Measurements from ENCODE around the gene ZG16B.

Gene ZG16B

DNA sequence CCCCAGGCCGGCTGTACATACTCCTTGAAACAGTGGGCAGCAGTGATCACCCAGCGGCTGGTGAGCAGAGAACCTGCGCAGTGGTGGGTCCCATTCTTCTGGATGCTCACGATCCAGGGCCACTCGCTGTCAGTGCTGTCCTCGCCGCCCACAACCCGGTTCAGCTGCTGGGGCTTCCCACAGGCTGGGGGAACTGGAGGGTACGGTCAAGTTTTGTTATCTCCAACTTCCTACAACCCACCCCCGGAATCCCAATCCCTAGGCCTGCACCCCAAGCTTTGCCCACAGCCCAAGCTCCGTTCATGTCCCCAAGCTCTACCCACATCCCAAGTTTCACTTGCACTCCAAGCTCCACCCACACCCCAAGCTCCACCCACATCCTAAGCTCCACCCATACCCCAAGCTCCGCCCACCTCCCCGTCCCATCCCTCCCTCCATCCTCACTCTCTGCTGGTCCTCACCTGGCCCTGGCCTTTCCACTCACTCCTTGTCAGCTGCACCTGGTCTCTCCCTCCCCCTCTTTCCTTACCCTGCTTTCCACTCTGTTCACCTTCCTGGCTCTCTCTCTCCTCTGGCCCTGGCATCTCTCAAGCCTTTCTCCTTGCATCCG lies 26.1 kb downstream of the ZG16B start:
- DNase-seq (ENCODE audit: extremely low read depth, low read depth) = no peak
- TF ChIP-seq, protein P1, sequence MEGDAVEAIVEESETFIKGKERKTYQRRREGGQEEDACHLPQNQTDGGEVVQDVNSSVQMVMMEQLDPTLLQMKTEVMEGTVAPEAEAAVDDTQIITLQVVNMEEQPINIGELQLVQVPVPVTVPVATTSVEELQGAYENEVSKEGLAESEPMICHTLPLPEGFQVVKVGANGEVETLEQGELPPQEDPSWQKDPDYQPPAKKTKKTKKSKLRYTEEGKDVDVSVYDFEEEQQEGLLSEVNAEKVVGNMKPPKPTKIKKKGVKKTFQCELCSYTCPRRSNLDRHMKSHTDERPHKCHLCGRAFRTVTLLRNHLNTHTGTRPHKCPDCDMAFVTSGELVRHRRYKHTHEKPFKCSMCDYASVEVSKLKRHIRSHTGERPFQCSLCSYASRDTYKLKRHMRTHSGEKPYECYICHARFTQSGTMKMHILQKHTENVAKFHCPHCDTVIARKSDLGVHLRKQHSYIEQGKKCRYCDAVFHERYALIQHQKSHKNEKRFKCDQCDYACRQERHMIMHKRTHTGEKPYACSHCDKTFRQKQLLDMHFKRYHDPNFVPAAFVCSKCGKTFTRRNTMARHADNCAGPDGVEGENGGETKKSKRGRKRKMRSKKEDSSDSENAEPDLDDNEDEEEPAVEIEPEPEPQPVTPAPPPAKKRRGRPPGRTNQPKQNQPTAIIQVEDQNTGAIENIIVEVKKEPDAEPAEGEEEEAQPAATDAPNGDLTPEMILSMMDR (IDR thresholded peaks at IDR 0.05; ENCODE audit: low read depth, low read length) = no peak

DNA sequence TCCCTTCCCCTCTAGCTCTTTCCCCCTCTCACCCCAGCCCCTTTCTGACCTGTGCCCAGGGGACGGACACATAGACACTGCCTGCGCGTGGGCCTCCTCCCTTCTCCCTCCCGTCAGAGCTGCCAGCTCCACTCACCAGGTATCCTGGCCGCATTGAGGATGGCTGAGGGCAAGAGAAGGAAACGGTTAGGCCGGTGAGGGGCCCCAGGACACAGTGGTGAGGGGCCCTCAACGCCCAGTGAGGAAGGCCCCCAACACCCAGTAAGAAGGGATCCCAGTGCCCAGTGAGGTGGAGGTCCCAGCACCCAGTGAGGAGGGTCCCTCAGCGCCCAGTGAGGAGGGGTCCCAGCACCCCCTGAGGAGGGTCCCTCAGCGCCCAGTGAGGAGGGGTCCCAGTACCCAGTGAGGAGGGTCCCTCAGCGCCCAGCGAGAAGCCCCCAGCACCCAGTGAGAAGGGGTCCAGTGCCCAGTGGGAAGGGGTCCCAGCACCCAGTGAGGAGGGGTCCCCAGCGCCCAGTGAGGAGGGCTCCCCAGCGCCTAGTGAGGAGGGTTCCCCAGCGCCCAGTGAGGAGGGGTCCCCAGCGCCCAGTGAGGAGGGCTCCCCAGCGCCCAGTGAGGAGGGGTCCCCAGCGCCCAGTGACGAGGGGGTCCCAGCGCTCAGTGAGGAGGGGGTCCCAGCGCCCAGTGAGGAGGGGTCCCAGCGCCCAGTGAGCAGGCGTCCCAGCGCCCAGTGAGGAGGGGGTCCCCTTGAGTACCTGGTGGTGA lies 26.8 kb downstream of the ZG16B start:
- DNase-seq (ENCODE audit: extremely low read depth, low read depth) = no peak
- TF ChIP-seq, protein P1 (IDR thresholded peaks at IDR 0.05; ENCODE audit: low read depth, low read length) = no peak

DNA sequence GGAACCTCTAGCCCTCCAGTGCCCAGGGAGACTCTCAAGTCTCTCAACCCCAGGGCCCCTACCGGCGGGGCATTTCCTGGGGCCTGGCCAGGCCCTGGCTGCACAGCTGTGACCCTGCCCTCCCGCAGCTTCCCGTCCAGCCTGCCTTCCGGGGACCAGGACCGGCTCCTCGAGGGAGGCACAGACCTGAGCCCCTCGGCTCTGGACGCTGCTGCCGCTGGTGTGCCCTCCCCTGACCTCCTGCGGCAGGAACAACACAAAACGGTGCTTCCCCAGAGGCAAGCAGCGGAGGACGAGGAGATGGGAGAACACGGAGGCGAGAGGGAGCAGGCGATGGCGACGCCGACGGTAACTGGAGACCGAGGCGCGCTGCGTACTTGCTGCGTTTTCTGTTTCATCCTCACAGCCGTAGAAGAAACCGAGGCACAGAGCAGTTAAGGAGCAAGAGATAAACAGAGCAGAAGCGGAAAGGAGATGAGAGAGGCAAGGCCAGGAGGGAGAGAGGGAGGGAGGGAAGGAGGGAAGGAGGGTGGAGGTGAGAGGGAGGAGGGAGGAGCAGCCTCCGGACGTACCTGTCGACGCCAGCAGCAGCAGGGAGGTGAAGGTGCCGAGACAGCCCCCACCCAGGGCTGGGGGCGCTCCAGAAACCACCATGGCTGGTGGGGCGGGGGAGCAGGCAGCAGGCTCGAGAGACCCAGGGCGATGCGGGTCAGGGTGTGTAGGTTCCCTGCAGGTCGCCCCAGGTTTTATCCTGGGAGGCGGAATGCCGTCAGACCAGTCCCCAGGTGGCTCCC lies 27.5 kb downstream of the ZG16B start, which contains the start of gene PRSS22:
PRSS22 (minus strand) TSS at position 720 of the 794 bp plus-strand sequence; CDS start at position 654, 66 bp downstream.
- TF ChIP-seq, protein P1 (IDR thresholded peaks at IDR 0.05; ENCODE audit: low read depth, low read length) = no peak
- no peak for DNase-seq (ENCODE audit: extremely low read depth, low read depth)

GRCh38 chr16:2858245-2859025 lies 28.3 kb downstream of the ZG16B start:
- DNase-seq (ENCODE audit: extremely low read depth, low read depth) = no peak
- TF ChIP-seq, protein P1 (IDR thresholded peaks at IDR 0.05; ENCODE audit: low read depth, low read length) = no peak

- DNase-seq (ENCODE audit: extremely low read depth, low read depth) = no peak
- TF ChIP-seq, protein P1 (IDR thresholded peaks at IDR 0.05; ENCODE audit: low read depth, low read length) = no peak
Measured at GRCh38 chr16:2859686-2860265, 29.7 kb downstream of the ZG16B start.

DNA sequence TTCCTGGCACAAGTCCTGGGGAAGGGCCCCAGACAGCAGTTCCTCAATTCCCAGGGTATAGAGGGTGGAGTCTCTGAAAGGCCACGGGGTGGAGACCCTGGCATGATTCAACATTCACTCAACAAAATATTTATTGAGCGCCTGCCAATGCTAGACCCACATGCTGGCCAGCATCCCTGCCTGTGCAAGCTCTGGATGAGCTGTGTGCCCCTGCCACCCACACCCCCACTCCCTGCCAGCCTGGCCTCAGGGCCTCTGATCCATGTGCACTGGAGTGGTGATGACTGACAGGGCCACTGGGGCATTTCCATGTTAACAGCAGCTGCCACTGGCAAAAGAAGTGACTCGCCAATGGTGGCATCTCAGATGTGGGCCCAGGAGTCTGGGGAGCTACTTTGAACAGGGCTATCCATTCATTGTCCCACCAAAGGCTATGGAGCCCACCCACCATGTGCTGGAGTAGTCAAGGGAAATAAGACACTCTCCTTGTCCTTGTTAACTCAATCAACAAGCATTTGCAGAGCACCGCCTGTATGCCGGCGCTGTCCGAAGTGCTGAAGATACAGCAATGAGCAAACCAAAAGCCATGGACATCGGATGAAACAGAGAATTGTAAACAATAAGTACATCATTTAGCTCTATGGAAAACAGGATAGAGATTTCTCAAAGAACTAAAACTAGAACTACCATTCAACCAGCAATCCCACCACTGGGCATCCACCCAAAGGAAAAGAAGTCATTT lies 30.9 kb downstream of the ZG16B start:
- no peak for DNase-seq (ENCODE audit: extremely low read depth, low read depth)
- TF ChIP-seq, protein P1 (IDR thresholded peaks at IDR 0.05; ENCODE audit: low read depth, low read length) = no peak
